Omental fat pad (tissue), 4 donors: ENCODE data around the gene PGD. TPM values are rescaled to one million over a fixed set of nuclear protein-coding genes. Genes with fewer than 3 reads are reported as not detected.
"Not testable (repeated sequence)": the region's sequence is repeated elsewhere in the genome, so short reads cannot be mapped to it uniquely, and the experiment has no call there.

ENCODE experiments used
- ATAC-seq: fragments of 150-250 bp; one replicate; pipeline ENCODE4 v1.9.1; 2016; ENCODE audit warnings: mild to moderate bottlenecking, moderate library complexity; ENCODE audit not compliant: low FRiP score
- DNase-seq: peaks from one replicate; pipeline ENCODE4 v3.0.0-alpha.2; 2019; ENCODE audit warnings: low spot score
- total RNA-seq, 4 donors: library from RNA; depleted of rRNA; stranded (reverse); fragments of >200 nt; gene quantifications; one replicate each; pipeline ENCODE4 v1.1.0, GENCODE V29; 2016
- TF ChIP-seq, protein P1 (sequence below), 3 donors: fragments of 450-650 bp; IDR thresholded peaks; one replicate each; pipeline ENCODE4 v1.5.1; 2016 to 2017; ENCODE audit warnings: antibody characterized with exemption in 3 of 3, mild to moderate bottlenecking in 3 of 3, moderate library complexity in 2 of 3

Gene PGD
- total RNA-seq, 4 donors from 2014 or later = 139 to 432 (median 290) TPM

GRCh38 chr1:10415211-10415930 is 16.5 kb downstream of the PGD start:
- no peak for DNase-seq

DNA sequence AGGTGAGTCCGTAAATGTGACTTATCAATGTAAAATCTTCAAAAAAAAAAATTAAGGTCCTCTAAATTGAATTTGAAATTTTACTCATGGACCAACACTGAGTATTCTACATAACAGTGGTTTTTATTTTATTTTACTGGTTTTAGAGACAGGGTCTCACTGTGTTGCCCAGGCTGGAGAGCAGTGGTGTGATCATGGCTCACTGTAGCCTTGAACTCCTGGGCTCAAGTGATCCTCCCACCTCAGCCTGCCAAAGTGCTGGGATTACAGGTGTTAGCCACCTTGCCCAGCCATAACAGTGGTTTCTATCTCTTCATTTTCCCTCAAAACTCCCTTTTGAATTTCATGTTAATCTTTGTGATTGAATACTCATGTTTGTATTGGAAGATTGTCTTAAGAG is 17.1 kb downstream of the PGD start:
- DNase-seq, ATAC-seq: not testable (repeated sequence)

More at GRCh38 chr1:10415211-10415930, 16.5 kb downstream of the PGD start:
- TF ChIP-seq, protein P1, sequence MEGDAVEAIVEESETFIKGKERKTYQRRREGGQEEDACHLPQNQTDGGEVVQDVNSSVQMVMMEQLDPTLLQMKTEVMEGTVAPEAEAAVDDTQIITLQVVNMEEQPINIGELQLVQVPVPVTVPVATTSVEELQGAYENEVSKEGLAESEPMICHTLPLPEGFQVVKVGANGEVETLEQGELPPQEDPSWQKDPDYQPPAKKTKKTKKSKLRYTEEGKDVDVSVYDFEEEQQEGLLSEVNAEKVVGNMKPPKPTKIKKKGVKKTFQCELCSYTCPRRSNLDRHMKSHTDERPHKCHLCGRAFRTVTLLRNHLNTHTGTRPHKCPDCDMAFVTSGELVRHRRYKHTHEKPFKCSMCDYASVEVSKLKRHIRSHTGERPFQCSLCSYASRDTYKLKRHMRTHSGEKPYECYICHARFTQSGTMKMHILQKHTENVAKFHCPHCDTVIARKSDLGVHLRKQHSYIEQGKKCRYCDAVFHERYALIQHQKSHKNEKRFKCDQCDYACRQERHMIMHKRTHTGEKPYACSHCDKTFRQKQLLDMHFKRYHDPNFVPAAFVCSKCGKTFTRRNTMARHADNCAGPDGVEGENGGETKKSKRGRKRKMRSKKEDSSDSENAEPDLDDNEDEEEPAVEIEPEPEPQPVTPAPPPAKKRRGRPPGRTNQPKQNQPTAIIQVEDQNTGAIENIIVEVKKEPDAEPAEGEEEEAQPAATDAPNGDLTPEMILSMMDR (IDR thresholded peaks at IDR 0.05) = no peak
- peak; percentile 70 for ATAC-seq

GRCh38 chr1:10418741-10419140 is 19.9 kb downstream of the PGD start:
- DNase-seq, ATAC-seq: not testable (repeated sequence)

DNA sequence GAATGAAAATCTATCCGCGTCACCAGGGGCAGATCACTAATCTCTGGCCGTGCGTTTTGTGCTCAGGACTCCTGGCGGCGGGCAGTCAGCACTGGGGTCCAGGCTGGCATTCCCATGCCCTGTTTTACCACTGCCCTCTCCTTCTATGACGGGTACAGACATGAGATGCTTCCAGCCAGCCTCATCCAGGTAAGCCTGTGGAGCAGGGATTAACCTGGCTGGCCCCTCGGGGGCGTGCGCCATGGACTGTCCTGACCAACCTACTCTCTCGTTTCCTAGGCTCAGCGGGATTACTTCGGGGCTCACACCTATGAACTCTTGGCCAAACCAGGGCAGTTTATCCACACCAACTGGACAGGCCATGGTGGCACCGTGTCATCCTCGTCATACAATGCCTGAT is 20.5 kb downstream of the PGD start:
- no peak for ATAC-seq
- TF ChIP-seq, protein P1 (IDR thresholded peaks at IDR 0.05) = no peak
- DNase-seq = no peak

DNA sequence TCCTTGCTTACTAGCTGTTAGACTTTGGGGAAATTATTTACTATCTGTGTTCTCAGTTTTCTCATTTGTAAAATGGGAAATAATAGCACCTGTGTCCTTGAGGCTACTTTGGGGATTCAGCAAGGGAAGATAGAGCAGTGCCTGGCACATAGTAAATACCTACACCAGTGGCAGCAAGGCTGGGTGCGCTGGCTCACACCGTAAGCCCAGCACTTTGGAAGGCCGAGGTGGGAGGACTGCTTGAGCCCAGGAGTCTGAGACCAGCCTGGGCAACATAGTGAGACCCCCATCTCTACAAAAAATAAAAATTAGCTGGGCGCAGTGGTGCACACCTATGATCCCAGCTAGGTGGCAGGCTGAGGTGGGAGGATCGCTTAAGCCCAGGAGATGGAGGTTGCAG is 22.8 kb downstream of the PGD start:
- ATAC-seq = no peak
- TF ChIP-seq, protein P1 (IDR thresholded peaks at IDR 0.05) = no peak
- no peak for DNase-seq

- TF ChIP-seq, protein P1 (IDR thresholded peaks at IDR 0.05) = no peak
- DNase-seq = no peak
- peak; percentile 21 for ATAC-seq
Measured at GRCh38 chr1:10424034-10424433, 25.2 kb downstream of the PGD start.

DNA sequence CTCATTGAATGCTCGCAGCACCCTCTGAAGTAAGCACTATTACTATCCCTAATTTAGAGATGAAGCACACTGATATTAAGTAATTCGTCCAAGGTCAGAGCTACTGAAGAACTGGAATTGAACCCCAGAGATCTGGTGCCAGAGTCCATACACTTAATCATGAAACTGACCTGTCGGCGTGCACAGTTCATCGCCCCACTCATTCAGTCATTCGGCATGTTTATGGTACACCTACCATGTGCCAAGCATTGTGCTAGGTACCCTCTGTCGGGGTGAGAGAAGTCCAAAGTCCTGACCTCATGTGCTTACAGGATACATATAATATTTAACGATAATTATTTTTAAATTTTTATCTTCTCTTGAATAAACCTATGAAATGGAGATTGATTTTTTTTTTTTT is 25.8 kb downstream of the PGD start:
- TF ChIP-seq, protein P1 (IDR thresholded peaks at IDR 0.05) = no peak
- DNase-seq = no peak
- ATAC-seq = no peak

DNA sequence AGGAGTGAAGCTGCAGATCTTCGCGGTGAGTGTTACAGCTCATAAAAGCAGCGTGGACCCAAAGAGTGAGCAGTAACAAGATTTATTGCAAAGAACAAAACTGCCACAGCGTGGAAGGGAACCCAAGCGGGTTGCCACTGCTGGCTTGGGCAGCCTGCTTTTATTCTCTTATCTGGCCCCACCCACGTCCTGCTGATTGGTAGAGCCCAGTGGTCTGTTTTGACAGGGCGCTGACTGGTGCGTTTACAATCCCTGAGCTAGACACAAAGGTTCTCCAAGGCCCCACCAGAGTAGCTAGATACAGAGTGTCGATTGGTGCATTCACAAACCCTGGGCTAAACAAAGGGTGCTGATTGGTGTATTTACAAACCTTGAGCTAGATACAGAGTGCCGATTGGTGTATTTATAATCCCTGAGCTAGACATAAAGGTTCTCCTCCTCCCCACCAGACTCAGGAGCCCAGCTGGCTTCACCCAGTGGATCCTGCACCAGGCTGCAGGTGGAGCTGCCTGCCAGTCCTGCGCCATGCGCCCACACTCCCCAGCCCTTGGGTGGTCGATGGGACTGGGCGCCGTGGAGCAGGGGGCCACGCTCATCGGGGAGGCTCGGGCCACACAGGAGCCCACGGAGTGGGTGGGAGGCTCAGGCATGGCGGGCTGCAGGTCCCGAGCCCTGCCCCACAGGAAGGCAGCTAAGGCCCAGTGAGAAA is 27.1 kb downstream of the PGD start:
- DNase-seq, ATAC-seq: not testable (repeated sequence)

- not testable (repeated sequence) for ATAC-seq, DNase-seq
Measured at GRCh38 chr1:10426535-10426848, 27.6 kb downstream of the PGD start.
